Activated CD4-positive, CD25-positive, alpha-beta regulatory T cell treated with anti-CD3 and anti-CD28 coated beads, Interleukin-2, amount 50 U/mL, for 24 hours (primary cell): ENCODE results near the gene TMED10.
"Not testable (repeated sequence)": the region's sequence is repeated elsewhere in the genome, so short reads cannot be mapped to it uniquely, and the experiment has no call there.

Source experiments
- ATAC-seq, 2 donors: fragments of 150-1000 bp; cut with Tn5 transposase; one replicate each; pipeline ENCODE4 v1.10.0; 2021; ENCODE audit warnings: mild to moderate bottlenecking in 1 of 2, moderate library complexity in 1 of 2

TMED10 gene

GRCh38 chr14:75188520-75189268 lies 12.3 kb upstream of the TMED10 start:
- ATAC-seq: peak in 1 of 2 donors; percentile 21

- no peak for ATAC-seq
These were observed 11.7 kb upstream of the TMED10 start for GRCh38 chr14:75188086-75188485.

- ATAC-seq: no peak
These were observed 10.5 kb upstream of the TMED10 start for GRCh38 chr14:75186953-75187352.

GRCh38 chr14:75185251-75186040 lies 9.0 kb upstream of the TMED10 start:
- ATAC-seq: no peak

GRCh38 chr14:75184492-75184891 lies 8.1 kb upstream of the TMED10 start:
- ATAC-seq: peak; percentile 41 to 51

GRCh38 chr14:75184039-75184438 lies 7.6 kb upstream of the TMED10 start:
- ATAC-seq: no peak

GRCh38 chr14:75183225-75183624 lies 6.8 kb upstream of the TMED10 start:
- no peak for ATAC-seq

- no peak for ATAC-seq
These were observed 6.4 kb upstream of the TMED10 start for GRCh38 chr14:75182821-75183220.

- ATAC-seq: not testable (repeated sequence)
These were observed 5.8 kb upstream of the TMED10 start for GRCh38 chr14:75182163-75182562.

GRCh38 chr14:75181293-75182062 lies 5.1 kb upstream of the TMED10 start:
- no peak for ATAC-seq

GRCh38 chr14:75175677-75176141 lies 703 bp downstream of the TMED10 start:
- peak; percentile 4 to 7 for ATAC-seq

GRCh38 chr14:75174066-75174465 lies 2.3 kb downstream of the TMED10 start:
- no peak for ATAC-seq

GRCh38 chr14:75170772-75171171 lies 5.6 kb downstream of the TMED10 start:
- no peak for ATAC-seq

GRCh38 chr14:75168586-75169335 lies 7.7 kb downstream of the TMED10 start:
- ATAC-seq: no peak

- ATAC-seq: no peak
These were observed 9.1 kb downstream of the TMED10 start for GRCh38 chr14:75167325-75167724.

- ATAC-seq: no peak
These were observed 10.6 kb downstream of the TMED10 start for GRCh38 chr14:75165586-75166391.

- ATAC-seq: no peak
These were observed 11.6 kb downstream of the TMED10 start for GRCh38 chr14:75164809-75165208.

GRCh38 chr14:75163677-75164076 lies 12.7 kb downstream of the TMED10 start:
- ATAC-seq: no peak

GRCh38 chr14:75162631-75163030 lies 13.8 kb downstream of the TMED10 start:
- ATAC-seq: peak in 1 of 2 donors; percentile 48

- peak; percentile 32 to 75 for ATAC-seq
These were observed 17.4 kb downstream of the TMED10 start for GRCh38 chr14:75158843-75159614.

GRCh38 chr14:75156901-75157300 lies 19.5 kb downstream of the TMED10 start:
- ATAC-seq: peak; percentile 76 to 82
